ENCODE data around the gene SORCS2.

- TF ChIP-seq POLR2AphosphoS5 (IDR thresholded peaks at IDR 0.05; ENCODE audit: low read depth, low read length), result no peak; the same call in 1 of the 2 replicates
- TF ChIP-seq TAF1 (IDR thresholded peaks at IDR 0.05; ENCODE audit: borderline replicate concordance, insufficient read depth, low read length), result no peak
- no peak for TF ChIP-seq REST (IDR thresholded peaks at IDR 0.05; ENCODE audit: insufficient read depth in 1 of 2, low read depth in 2 of 2, low read length in 2 of 2)
Observed at GRCh38 chr4:7663075-7663541, 470.8 kb downstream of the SORCS2 start.

All from PFSK-1 (cell line).